GM13977 (cell line): ENCODE data around the gene TMPRSS11D.
A peak's percentile ranks its signal among the peaks of the same experiment; 100 is the strongest.

ENCODE experiments used
- DNase-seq: peaks from one replicate; pipeline ENCODE4 v3.0.0; 2012; ENCODE audit warnings: low spot score
- CTCF ChIP-seq: IDR thresholded peaks from 2 replicates; pipeline ENCODE4 v1.5.1; 2012; ENCODE audit warnings: mild to moderate bottlenecking, control low read depth; ENCODE audit not compliant: insufficient read depth; ENCODE audit errors: extremely low read depth, missing control alignments
- in situ Hi-C: fragments of 300-500 bp; cut with MboI; formaldehyde crosslinking; loops from one replicate; pipeline ENCODE4 v1.12.0; 2022; ENCODE audit warnings: low sequenced_read_pairs, low pct_unique_long_range_greater_than_20kb, mixed read lengths, inconsistent platforms; ENCODE audit not compliant: unreplicated experiment

Gene TMPRSS11D

GRCh38 chr4:67880866-67881610, 2.8 kb downstream of the TMPRSS11D start:
- in situ Hi-C loops = no loop called here
- DNase-seq = no peak
- TF ChIP-seq CTCF = no peak

- DNase-seq = no peak
- in situ Hi-C loops = no loop called here
- TF ChIP-seq CTCF = no peak
These were observed 4.3 kb downstream of the TMPRSS11D start for GRCh38 chr4:67879486-67879885.

- TF ChIP-seq CTCF = no peak
- no peak for DNase-seq
- in situ Hi-C loops = no loop called here
These were observed 6.7 kb downstream of the TMPRSS11D start for GRCh38 chr4:67877086-67877485.

- TF ChIP-seq CTCF = no peak
- in situ Hi-C loops = no loop called here
- DNase-seq = no peak
These were observed 8.8 kb downstream of the TMPRSS11D start for GRCh38 chr4:67874986-67875385.

GRCh38 chr4:67873116-67873515, 10.7 kb downstream of the TMPRSS11D start:
- DNase-seq = no peak
- no peak for TF ChIP-seq CTCF
- in situ Hi-C loops = no loop called here

GRCh38 chr4:67871867-67872266, 11.9 kb downstream of the TMPRSS11D start:
- peak; percentile 26 for DNase-seq
- TF ChIP-seq CTCF = peak; percentile 45
- in situ Hi-C loops = no loop called here
